H1 (cell line): ENCODE results near the gene BCAS1. TPM values are rescaled to one million over a fixed set of nuclear protein-coding genes. Genes with fewer than 3 reads are reported as not detected.
"Not testable (repeated sequence)": the region's sequence is repeated elsewhere in the genome, so short reads cannot be mapped to it uniquely, and the experiment has no call there.

Experiments
- CTCF ChIA-PET: fragments of 300-600 bp; sonication (Branson Sonifier 250); formaldehyde crosslinking; loops from one replicate; lab custom pipeline; 2021; ENCODE audit not compliant: partially characterized antibody; lab: Charles Lee
- POLR2A ChIA-PET: fragments of 300-600 bp; sonication (Branson Sonifier 250); formaldehyde crosslinking; loops from one replicate; lab custom pipeline; 2021; ENCODE audit warnings: inconsistent platforms; ENCODE audit not compliant: partially characterized antibody; lab: Charles Lee
- DNase-seq, 2 experiments: peaks; one replicate each; pipeline versions ENCODE4 v3.0.0 to v3.0.0-alpha.2; 2010 to 2022; ENCODE audit warnings: low spot score in 2 of 2, low read depth in 1 of 2, mixed read lengths in 1 of 2
- FAIRE-seq: peaks from 2 replicates; lab custom pipeline; 2011; peaks lifted over from hg19 to GRCh38; lab: Jason Lieb, UNC
- H2AFZ ChIP-seq: 2 replicates; pipeline ENCODE4 v1.8.1; 2012; ENCODE audit warnings: low read length, inconsistent platforms
- H2AK5ac ChIP-seq: 2 replicates; pipeline ENCODE4 v1.6.1; 2013; ENCODE audit warnings: low read depth, low read length
- H2BK120ac ChIP-seq: replicated peaks from 2 replicates; pipeline ENCODE3; 2013; ENCODE audit warnings: low read depth, low read length, inconsistent platforms
- H2BK12ac ChIP-seq: 2 replicates; pipeline ENCODE4 v1.6.1; 2013; ENCODE audit warnings: low read depth, low read length
- H2BK15ac ChIP-seq: 2 replicates; pipeline ENCODE4 v1.6.1; 2013; ENCODE audit warnings: low read length
- H2BK20ac ChIP-seq: 2 replicates; pipeline ENCODE4 v1.6.1; 2013; ENCODE audit warnings: low read length
- H2BK5ac ChIP-seq: 2 replicates; pipeline ENCODE4 v1.6.1; 2013; ENCODE audit warnings: low read depth, low read length
- H3K14ac ChIP-seq: 2 replicates; pipeline ENCODE4 v1.6.1; 2013; ENCODE audit warnings: inconsistent platforms; ENCODE audit not compliant: insufficient read length
- H3K18ac ChIP-seq: 2 replicates; pipeline ENCODE4 v1.6.1; 2013; ENCODE audit warnings: low read length; ENCODE audit errors: extremely low read depth
- H3K23ac ChIP-seq: 2 replicates; pipeline ENCODE4 v1.6.1; 2013; ENCODE audit warnings: inconsistent platforms; ENCODE audit not compliant: insufficient read length
- H3K23me2 ChIP-seq: 2 replicates; pipeline ENCODE4 v1.6.1; 2013; ENCODE audit warnings: low read depth, low read length
- H3K27ac ChIP-seq: 2 replicates; pipeline ENCODE4 v1.6.1; 2011; ENCODE audit warnings: low read depth, low read length, inconsistent platforms
- H3K27me3 ChIP-seq, 4 experiments: replicated peaks in 1 of 4; 1 replicate in 1 of 4; 2 replicates in 3 of 4; pipeline versions ENCODE4 v1.6.1 to v1.8.1; 2011 to 2013; ENCODE audit warnings: low read length in 3 of 4, mild to moderate bottlenecking in 3 of 4, inconsistent platforms in 2 of 4, mixed read lengths in 2 of 4, moderate library complexity in 1 of 4; ENCODE audit not compliant: control insufficient read depth in 3 of 4, insufficient read depth in 3 of 4; ENCODE audit errors: extremely low read depth in 1 of 4
- H3K36me3 ChIP-seq, 4 experiments: 2 replicates each; pipeline versions ENCODE4 v1.6.1 to v1.8.1; 2011 to 2013; ENCODE audit warnings: mild to moderate bottlenecking in 4 of 4, low read length in 3 of 4, moderate library complexity in 2 of 4, control low read depth in 1 of 4, inconsistent platforms in 1 of 4; ENCODE audit not compliant: insufficient read depth in 4 of 4, control insufficient read depth in 2 of 4
- H3K4ac ChIP-seq: replicated peaks from 2 replicates; pipeline ENCODE3; 2013; ENCODE audit warnings: low read length, low read depth, mixed read lengths, inconsistent platforms; ENCODE audit not compliant: insufficient read length
- H3K4me1 ChIP-seq, 4 experiments: replicated peaks in 1 of 4; 1 replicate in 1 of 4; 2 replicates in 3 of 4; pipeline versions ENCODE4 v1.6.1 to v1.8.1; 2011 to 2013; ENCODE audit warnings: low read length in 3 of 4, inconsistent platforms in 2 of 4, mixed read lengths in 1 of 4; ENCODE audit not compliant: insufficient read depth in 4 of 4, control insufficient read depth in 3 of 4
- H3K4me2 ChIP-seq, 2 experiments: 2 replicates each; pipeline versions ENCODE4 v1.6.1 to v1.8.1; 2011 to 2013; ENCODE audit warnings: low read depth in 2 of 2, low read length in 2 of 2, control low read depth in 1 of 2, inconsistent platforms in 1 of 2, mild to moderate bottlenecking in 1 of 2; ENCODE audit not compliant: insufficient read depth in 1 of 2
- H3K4me3 ChIP-seq, 4 experiments: fragments of 200-600, 300-600 bp in 1 of 4; sonication (generic), shearing (Covaris generic), sonication (Bioruptor Twin) in 1 of 4; 2 replicates each; pipeline versions ENCODE4 v1.5.1 to v1.8.1; 2011 to 2016; ENCODE audit warnings: low read length in 4 of 4, low read depth in 3 of 4, control low read depth in 2 of 4, inconsistent platforms in 2 of 4, mild to moderate bottlenecking in 2 of 4, mixed read lengths in 1 of 4, moderate library complexity in 1 of 4; ENCODE audit not compliant: insufficient read depth in 2 of 4; ENCODE audit errors: extremely low read depth in 1 of 4
- H3K56ac ChIP-seq: replicated peaks from 2 replicates; pipeline ENCODE3; 2013; ENCODE audit warnings: low read depth, mild to moderate bottlenecking, mixed read lengths, low read length, inconsistent platforms; ENCODE audit not compliant: insufficient read length
- H3K79me1 ChIP-seq: 2 replicates; pipeline ENCODE4 v1.6.1; 2013; ENCODE audit warnings: low read depth, low read length, control low read depth
- H3K79me2 ChIP-seq, 2 experiments: 2 replicates each; pipeline versions ENCODE4 v1.6.1 to v1.8.1; 2012 to 2013; ENCODE audit warnings: low read length in 2 of 2, mild to moderate bottlenecking in 2 of 2, inconsistent platforms in 1 of 2; ENCODE audit not compliant: insufficient read depth in 2 of 2, control insufficient read depth in 1 of 2
- H3K9ac ChIP-seq, 4 experiments: replicated peaks in 1 of 4; 1 replicate in 1 of 4; 2 replicates in 3 of 4; pipeline versions ENCODE4 v1.6.1 to v1.8.1; 2011 to 2013; ENCODE audit warnings: low read depth in 3 of 4, low read length in 3 of 4, control low read depth in 2 of 4, mild to moderate bottlenecking in 2 of 4, moderate library complexity in 2 of 4, inconsistent platforms in 1 of 4; ENCODE audit errors: extremely low read depth in 1 of 4
- H3K9me3 ChIP-seq, 2 experiments: 2 replicates each; pipeline versions ENCODE4 v1.6.1 to v1.8.1; 2012 to 2013; ENCODE audit warnings: mild to moderate bottlenecking in 2 of 2, moderate library complexity in 2 of 2, control low read depth in 1 of 2, inconsistent platforms in 1 of 2, low read depth in 1 of 2, low read length in 1 of 2, mixed read lengths in 1 of 2; ENCODE audit not compliant: insufficient read depth in 2 of 2
- H4K20me1 ChIP-seq, 2 experiments: replicated peaks in 1 of 2; 2 replicates each; pipeline versions ENCODE3 to v1.8.1; 2011 to 2013; ENCODE audit warnings: inconsistent platforms in 2 of 2, low read length in 2 of 2, mild to moderate bottlenecking in 1 of 2; ENCODE audit not compliant: insufficient read depth in 2 of 2, control insufficient read depth in 1 of 2
- H4K5ac ChIP-seq: 2 replicates; pipeline ENCODE4 v1.6.1; 2013; ENCODE audit warnings: low read length, low read depth, mixed read lengths, inconsistent platforms; ENCODE audit not compliant: insufficient read length
- H4K8ac ChIP-seq: 2 replicates; pipeline ENCODE4 v1.8.0; 2013; ENCODE audit warnings: mild to moderate bottlenecking, moderate library complexity, low read length, inconsistent platforms; ENCODE audit not compliant: insufficient read depth; ENCODE audit errors: extremely low read depth
- H4K91ac ChIP-seq: replicated peaks from 2 replicates; pipeline ENCODE3; 2013; ENCODE audit warnings: low read length, mixed read lengths, inconsistent platforms; ENCODE audit not compliant: insufficient read length
- WGBS, 2 experiments: shearing (Covaris generic) in 1 of 2; methylation state at CpG; one replicate each; pipeline versions ENCODE4 v1.1.6 to v1.1.7; 2013 to 2015; ENCODE audit warnings: low lambda C conversion rate in 2 of 2, mixed read lengths in 2 of 2, inconsistent platforms in 1 of 2, low coverage in 1 of 2, missing lambda C conversion rate in 1 of 2; ENCODE audit not compliant: insufficient replicate concordance in 2 of 2, insufficient coverage in 1 of 2, insufficient read length in 1 of 2; ENCODE audit errors: extremely low coverage in 1 of 2, missing lambda C conversion rate in 1 of 2; 5-methylcytosine and 5-hydroxymethylcytosine counted together
- polyA plus RNA-seq, 7 experiments: library from polyadenylated mRNA; depleted of rRNA in 3 of 7; stranded (reverse) in 5 of 7; unstranded in 2 of 7; fragments of >200 nt in 5 of 7; fragments of 200-250 nt in 2 of 7; gene quantifications; 1 replicate in 5 of 7; 2 replicates in 1 of 7; 4 replicates in 1 of 7; pipeline versions ENCODE4 v1.2.1 to v1.2.3, GENCODE V29; 2011 to 2013; ENCODE audit warnings: missing spikeins in 2 of 7, mixed read lengths in 2 of 7
- total RNA-seq: library from RNA; stranded (reverse); fragmentation: NEBNext Ultra II Directional; extraction: Animal tissue kit (Norgen Biotek cat#: 25700); gene quantifications from 2 replicates; pipeline ENCODE4 v1.2.1, GENCODE V29; 2021

The BCAS1 gene
- total and polyA plus RNA-seq, 2 of the 8 experiments (the other 6 are each of a cell fraction or from before 2014, with no cell fraction given) = 0.06 to 0.19 TPM

DNA sequence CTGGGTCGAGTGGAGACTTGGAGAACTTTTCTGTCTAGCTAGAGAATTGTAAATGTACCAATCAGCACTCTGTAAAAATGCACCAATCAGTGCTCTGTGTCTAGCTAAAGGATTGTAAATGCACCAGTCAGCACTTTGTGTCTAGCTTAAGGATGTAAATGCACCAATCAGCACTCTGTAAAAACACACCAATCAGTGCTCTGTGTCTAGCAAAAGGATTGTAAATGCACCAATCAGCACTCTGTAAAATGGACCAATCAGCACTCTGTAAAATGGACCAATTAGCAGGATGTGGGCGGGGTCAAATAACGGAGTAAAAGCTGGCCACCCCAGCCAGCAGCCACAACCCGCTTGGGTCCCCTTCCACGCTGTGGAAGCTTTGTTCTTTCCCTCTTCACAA lies 96.5 kb downstream of the BCAS1 start:
- H4K8ac ChIP-seq, H3K79me2 ChIP-seq, H3K18ac ChIP-seq, H3K23me2 ChIP-seq, H3K9ac ChIP-seq, H4K5ac ChIP-seq, H2AFZ ChIP-seq, H3K4me1 ChIP-seq, H2BK20ac ChIP-seq, H3K27ac ChIP-seq, H3K4me3 ChIP-seq, H2BK120ac ChIP-seq, H4K91ac ChIP-seq, H3K79me1 ChIP-seq, H3K9me3 ChIP-seq, H3K4ac ChIP-seq, H4K20me1 ChIP-seq, H3K27me3 ChIP-seq, H3K4me2 ChIP-seq, H3K14ac ChIP-seq, H3K36me3 ChIP-seq, H3K23ac ChIP-seq, POLR2A ChIA-PET, H2BK12ac ChIP-seq, H3K56ac ChIP-seq, H2BK5ac ChIP-seq, FAIRE-seq, DNase-seq, H2BK15ac ChIP-seq, H2AK5ac ChIP-seq: not testable (repeated sequence)
- WGBS, 2 experiments = 84% methylated on average over 5 of the region's 5 CpGs; no CpG with 5 or more reads in 1 of the 2 experiments
- CTCF ChIA-PET = interaction anchor here (0.9 to 1.3 kb wide), 2 partner anchors 29 to 489 kb away, joined by 3 to 6 read pairs; no protein-coding TSS in a partner anchor
